KMS-11 (cell line): Measurements from ENCODE around the gene APBA2.

ENCODE experiments used
- H2AFZ ChIP-seq: fragments of 200-600 bp; sonication (generic); 2 replicates; pipeline ENCODE4 v1.6.1; 2016; ENCODE audit warnings: antibody characterized with exemption, mixed run types, low read depth
- H3K27ac ChIP-seq: fragments of 200-600 bp; sonication (generic); 2 replicates; pipeline ENCODE4 v1.6.1; 2016; ENCODE audit warnings: mild to moderate bottlenecking, mixed run types
- H3K27me3 ChIP-seq: fragments of 200-600 bp; sonication (generic); 2 replicates; pipeline ENCODE4 v1.6.1; 2017; ENCODE audit warnings: mild to moderate bottlenecking, low read depth, mixed run types, moderate library complexity; ENCODE audit not compliant: insufficient read depth
- H3K36me3 ChIP-seq: fragments of 200-600 bp; sonication (generic); 2 replicates; pipeline ENCODE4 v1.6.1; 2017; ENCODE audit warnings: mild to moderate bottlenecking, mixed run types; ENCODE audit not compliant: insufficient read depth
- H3K4me1 ChIP-seq: fragments of 200-600 bp; sonication (generic); 2 replicates; pipeline ENCODE4 v1.6.1; 2016; ENCODE audit warnings: mild to moderate bottlenecking, low read depth, mixed run types; ENCODE audit not compliant: poor library complexity, severe bottlenecking
- H3K4me2 ChIP-seq: fragments of 200-600 bp; sonication (generic); 2 replicates; pipeline ENCODE4 v1.7.0; 2016; ENCODE audit warnings: mild to moderate bottlenecking, mixed run types
- H3K4me3 ChIP-seq: fragments of 200-600 bp; sonication (generic); IDR thresholded peaks from 2 replicates; pipeline ENCODE4 v1.6.1; 2017; ENCODE audit warnings: low read depth, low read length, mixed read lengths; ENCODE audit not compliant: insufficient read depth
- H3K79me2 ChIP-seq: fragments of 200-600 bp; sonication (generic); 2 replicates; pipeline ENCODE4 v1.6.1; 2016; ENCODE audit warnings: low read depth, mixed run types; ENCODE audit not compliant: insufficient read depth
- H3K9ac ChIP-seq: fragments of 200-600 bp; sonication (generic); 2 replicates; pipeline ENCODE4 v1.6.1; 2016; ENCODE audit warnings: mild to moderate bottlenecking, mixed run types
- H4K20me1 ChIP-seq: fragments of 200-600 bp; sonication (generic); 2 replicates; pipeline ENCODE4 v1.6.1; 2016; ENCODE audit warnings: mild to moderate bottlenecking, mixed run types; ENCODE audit not compliant: insufficient read depth
- CTCF ChIP-seq: fragments of 200-600 bp; sonication (generic); conservative IDR thresholded peaks from 2 replicates; pipeline ENCODE4 v1.6.1; 2017; ENCODE audit warnings: low read depth, mild to moderate bottlenecking, antibody characterized with exemption, low read length, moderate library complexity, mixed read lengths

APBA2 gene

GRCh38 chr15:29128671-29129070, 242.9 kb downstream of the APBA2 start:
- Histone ChIP-seq H3K36me3 (no peaks in the 10 kb centered on the region), H3K4me3 (no peak overlapping the region), H3K27ac (no peak overlapping the region), H3K27me3 (no peaks in the 10 kb centered on the region), H4K20me1 (no peaks in the 10 kb centered on the region), H3K9ac (no peak overlapping the region), H3K79me2 (no peaks in the 10 kb centered on the region), H2AFZ (no peak overlapping the region), H3K4me2 (no peak overlapping the region), H3K4me1 (no peaks in the 10 kb centered on the region)
- TF ChIP-seq CTCF = no peak

- H3K4me2 ChIP-seq = no peak overlapping the region
- TF ChIP-seq CTCF = no peak
- H3K36me3 ChIP-seq = no peaks in the 10 kb centered on the region
- no peak overlapping the region for H3K4me3 ChIP-seq
- no peaks in the 10 kb centered on the region for H4K20me1 ChIP-seq
- no peaks in the 10 kb centered on the region for H3K27me3 ChIP-seq
- H3K4me1 ChIP-seq = no peaks in the 10 kb centered on the region
- no peak overlapping the region for H2AFZ ChIP-seq
- H3K79me2 ChIP-seq = no peaks in the 10 kb centered on the region
- no peak overlapping the region for H3K9ac ChIP-seq
- H3K27ac ChIP-seq = no peak overlapping the region
Measured at GRCh38 chr15:29129221-29129620, 243.4 kb downstream of the APBA2 start.

GRCh38 chr15:29129926-29130325, 244.2 kb downstream of the APBA2 start:
- no peak overlapping the region for H3K4me3 ChIP-seq
- no peak overlapping the region for H2AFZ ChIP-seq
- H3K4me1 ChIP-seq = no peaks in the 10 kb centered on the region
- no peaks in the 10 kb centered on the region for H3K36me3 ChIP-seq
- H3K79me2 ChIP-seq = no peaks in the 10 kb centered on the region
- no peaks in the 10 kb centered on the region for H3K27me3 ChIP-seq
- no peaks in the 10 kb centered on the region for H4K20me1 ChIP-seq
- no peak overlapping the region for H3K4me2 ChIP-seq
- no peak overlapping the region for H3K27ac ChIP-seq
- TF ChIP-seq CTCF = no peak
- H3K9ac ChIP-seq = no peak overlapping the region

- H3K27me3 ChIP-seq = no peaks in the 10 kb centered on the region
- H3K27ac ChIP-seq = no peak overlapping the region
- no peaks in the 10 kb centered on the region for H4K20me1 ChIP-seq
- H3K79me2 ChIP-seq = no peaks in the 10 kb centered on the region
- H3K4me3 ChIP-seq = no peak overlapping the region
- H3K9ac ChIP-seq = no peak overlapping the region
- no peak overlapping the region for H3K4me2 ChIP-seq
- no peak overlapping the region for H2AFZ ChIP-seq
- no peaks in the 10 kb centered on the region for H3K36me3 ChIP-seq
- TF ChIP-seq CTCF = no peak
- H3K4me1 ChIP-seq = no peaks in the 10 kb centered on the region
Measured at GRCh38 chr15:29130476-29130875, 244.7 kb downstream of the APBA2 start.
